ENCODE measurements around the gene CXADR.
"Not testable (repeated sequence)": the region's sequence is repeated elsewhere in the genome, so short reads cannot be mapped to it uniquely, and the experiment has no call there.

CXADR gene

DNA sequence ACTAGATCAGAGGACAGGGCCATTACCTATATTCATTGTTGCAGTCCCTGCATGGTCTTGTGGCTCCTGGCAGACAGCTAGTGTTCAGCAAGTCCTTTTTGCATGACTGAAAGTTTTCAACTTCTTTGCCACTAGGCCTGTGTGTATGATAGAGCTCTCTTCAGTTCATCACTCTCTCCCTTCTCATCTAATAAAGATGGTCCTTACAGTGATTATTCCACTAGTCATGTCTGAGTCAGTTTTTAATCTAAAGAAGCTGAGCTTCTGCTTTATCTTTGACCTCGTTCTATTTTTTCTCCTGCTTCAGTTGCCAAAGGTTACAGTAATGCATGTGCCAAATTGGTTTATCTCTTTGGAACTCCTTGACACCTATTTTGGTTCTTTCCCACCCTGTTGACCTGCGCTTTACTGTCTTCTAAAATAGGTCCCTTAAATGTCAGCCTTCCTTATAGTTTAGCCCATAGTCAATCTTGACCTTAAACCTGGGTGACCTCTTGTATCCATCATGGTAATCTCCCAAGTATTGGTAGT is 6.4 kb downstream of the CXADR start:
- in situ Hi-C loops (cut with HindIII; ENCODE audit: low sequenced_read_pairs), result no loop called here

GRCh38 chr21:17519965-17520609 is 7.2 kb downstream of the CXADR start:
- in situ Hi-C loops (cut with HindIII; ENCODE audit: low sequenced_read_pairs), result no loop called here
- no peak for TF ChIP-seq CTCF (IDR thresholded peaks at IDR 0.05; ENCODE audit: low read depth, low read length, missing control alignments)
- no peak overlapping the region for H3K4me3 ChIP-seq (ENCODE audit: low read depth, low read length)
- DNase-seq (ENCODE audit: low read depth), result no peak

More for the DNA sequence above, 6.4 kb downstream of the CXADR start:
- TF ChIP-seq CTCF (IDR thresholded peaks at IDR 0.05; ENCODE audit: low read depth, low read length, missing control alignments), result no peak
- H3K4me3 ChIP-seq (ENCODE audit: low read depth, low read length), result no peak overlapping the region
- DNase-seq (ENCODE audit: low read depth), result no peak

DNA sequence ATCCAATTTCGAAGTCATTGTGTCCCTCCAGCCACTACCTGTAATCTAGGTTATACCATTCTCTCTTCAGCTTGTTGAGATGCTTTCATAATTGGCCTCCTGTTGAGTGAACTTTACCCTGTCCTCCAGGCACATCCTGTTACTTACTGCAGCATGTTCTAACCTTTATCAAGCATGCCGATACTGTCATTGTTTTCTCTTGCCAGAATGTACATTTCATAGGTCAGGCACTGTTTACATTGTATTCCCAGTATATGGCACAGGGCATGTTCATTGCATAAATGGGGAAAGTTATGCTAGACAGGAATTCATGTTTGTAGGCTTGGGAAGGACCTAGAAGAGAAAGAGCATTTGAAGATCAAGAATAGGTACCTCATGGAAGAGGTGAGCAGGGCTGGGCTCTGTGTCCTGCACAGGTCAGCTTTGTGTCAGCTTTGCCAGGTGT is 10.2 kb downstream of the CXADR start:
- no peak for TF ChIP-seq CTCF (IDR thresholded peaks at IDR 0.05; ENCODE audit: low read depth, low read length, missing control alignments)
- H3K4me3 ChIP-seq (ENCODE audit: low read depth, low read length), result no peak overlapping the region
- in situ Hi-C loops (cut with HindIII; ENCODE audit: low sequenced_read_pairs), result no loop called here
- no peak for DNase-seq (ENCODE audit: low read depth)

GRCh38 chr21:17523979-17524494 is 11.2 kb downstream of the CXADR start:
- H3K4me3 ChIP-seq (ENCODE audit: low read depth, low read length); in situ Hi-C loops (cut with HindIII; ENCODE audit: low sequenced_read_pairs); DNase-seq (ENCODE audit: low read depth): not testable (repeated sequence)

- no peak for DNase-seq (ENCODE audit: low read depth)
- H3K4me3 ChIP-seq (ENCODE audit: low read depth, low read length), result no peak overlapping the region
- no peak for TF ChIP-seq CTCF (IDR thresholded peaks at IDR 0.05; ENCODE audit: low read depth, low read length, missing control alignments)
- in situ Hi-C loops (cut with HindIII; ENCODE audit: low sequenced_read_pairs), result no loop called here
These were observed 11.8 kb downstream of the CXADR start for GRCh38 chr21:17524635-17525034.

GRCh38 chr21:17526776-17527175 is 13.9 kb downstream of the CXADR start:
- in situ Hi-C loops (cut with HindIII; ENCODE audit: low sequenced_read_pairs), result no loop called here
- no peak overlapping the region for H3K4me3 ChIP-seq (ENCODE audit: low read depth, low read length)
- TF ChIP-seq CTCF (IDR thresholded peaks at IDR 0.05; ENCODE audit: low read depth, low read length, missing control alignments), result no peak
- DNase-seq (ENCODE audit: low read depth), result no peak

GRCh38 chr21:17527240-17527639 is 14.4 kb downstream of the CXADR start:
- in situ Hi-C loops (cut with HindIII; ENCODE audit: low sequenced_read_pairs), result no loop called here
- TF ChIP-seq CTCF (IDR thresholded peaks at IDR 0.05; ENCODE audit: low read depth, low read length, missing control alignments), result no peak
- no peak for DNase-seq (ENCODE audit: low read depth)
- no peak overlapping the region for H3K4me3 ChIP-seq (ENCODE audit: low read depth, low read length)

Measured in astrocyte of the cerebellum (primary cell).